Esophagus muscularis mucosa (tissue), 4 donors: ENCODE measurements around the gene TLE6. TPM values are rescaled to one million over a fixed set of nuclear protein-coding genes. Genes with fewer than 3 reads are reported as not detected.
"Not testable (repeated sequence)": the region's sequence is repeated elsewhere in the genome, so short reads cannot be mapped to it uniquely, and the experiment has no call there.

ENCODE experiments used
- DNase-seq: peaks from one replicate; pipeline ENCODE4 v3.0.0-alpha.2; 2017; ENCODE audit errors: extremely low spot score
- H3K27ac ChIP-seq, 4 donors: fragments of 200-600 bp; sonication (generic); replicated peaks in 1 of 4; 1 replicate in 3 of 4; 2 replicates in 1 of 4; pipeline ENCODE4 v1.5.1; 2016 to 2019; ENCODE audit warnings: mild to moderate bottlenecking in 1 of 4
- H3K27me3 ChIP-seq, 4 donors: fragments of 200-600 bp; sonication (generic); one replicate each; pipeline versions ENCODE4 v1.5.1 to v1.6.0; 2016 to 2019
- H3K36me3 ChIP-seq, 4 donors: fragments of 200-600 bp; sonication (generic); one replicate each; pipeline ENCODE4 v1.5.1; 2016 to 2019
- H3K4me1 ChIP-seq, 4 donors: fragments of 200-600 bp; sonication (generic); one replicate each; pipeline ENCODE4 v1.5.1; 2016 to 2019
- H3K4me3 ChIP-seq, 4 donors: fragments of 200-600 bp; sonication (generic); 1 replicate in 2 of 4; 2 replicates in 2 of 4; pipeline ENCODE4 v1.5.1; 2016 to 2019; ENCODE audit warnings: mild to moderate bottlenecking in 4 of 4, moderate library complexity in 1 of 4
- H3K9me3 ChIP-seq, 4 donors: fragments of 200-600 bp; sonication (generic); 1 replicate in 3 of 4; 2 replicates in 1 of 4; pipeline ENCODE4 v1.5.1; 2016 to 2019
- EP300 ChIP-seq: sonication (generic); formaldehyde crosslinking; IDR thresholded peaks from one replicate; pipeline ENCODE4 v1.6.1; 2017; ENCODE audit warnings: antibody characterized with exemption
- POLR2A ChIP-seq: fragments of 450-650 bp; IDR thresholded peaks from one replicate; pipeline ENCODE4 v1.6.1; 2017; ENCODE audit warnings: antibody characterized with exemption, moderate library complexity, mild to moderate bottlenecking, low read depth
- POLR2AphosphoS5 ChIP-seq, 2 donors: sonication (generic); formaldehyde crosslinking; IDR thresholded peaks; one replicate each; pipeline ENCODE4 v1.6.1; 2017; ENCODE audit warnings: antibody characterized with exemption in 2 of 2
- WGBS: methylation state at CpG from one replicate; pipeline ENCODE4 v1.1.5; 2018; 5-methylcytosine and 5-hydroxymethylcytosine counted together
- intact Hi-C: fragments of 100-400 bp; cut with DNase I; formaldehyde crosslinking; loops from one replicate; pipeline ENCODE4 v1.15.1; 2023
- total RNA-seq, 4 donors: library from RNA; depleted of rRNA; stranded (reverse); fragments of >200 nt; gene quantifications; one replicate each; pipeline versions ENCODE4 v1.1.0 to v1.2.1, GENCODE V29; 2016
- TF ChIP-seq, protein P1 (sequence below), 3 experiments: fragments of 200-600 bp in 2 of 3; fragments of 450-650 bp in 1 of 3; sonication (generic) in 2 of 3; IDR thresholded peaks; one replicate each; pipeline ENCODE4 v1.5.1; 2017 to 2019; ENCODE audit warnings: antibody characterized with exemption in 3 of 3, mild to moderate bottlenecking in 2 of 3, moderate library complexity in 1 of 3

Gene TLE6
- total RNA-seq, 4 donors from 2014 or later: 0.75 to 1.2 (median 0.91) TPM; not detected in 1

GRCh38 chr19:3036119-3036976, 59.0 kb downstream of the TLE6 start:
- 3% methylated on average over 17 of the region's 44 CpGs for WGBS
- intact Hi-C loops: no loop called here
- Histone ChIP-seq H3K9me3 (no peaks in the 10 kb centered on the region), H3K27me3 (no peaks in the 10 kb centered on the region), H3K27ac (peak overlapping the region; percentile 84 to 94 (median 93)), H3K36me3 (no peaks in the 10 kb centered on the region), H3K4me1 (peaks cover 18 to 36% (median 24%) of the 10 kb centered on the region in 4 donors), H3K4me3 (peak overlapping the region; percentile 57 to 66 (median 62))
- TF ChIP-seq EP300 (no peak), POLR2AphosphoS5 (IDR thresholded peaks at IDR 0.05) (peak; percentile 63 to 64), POLR2A (no peak)
- TF ChIP-seq, protein P1, sequence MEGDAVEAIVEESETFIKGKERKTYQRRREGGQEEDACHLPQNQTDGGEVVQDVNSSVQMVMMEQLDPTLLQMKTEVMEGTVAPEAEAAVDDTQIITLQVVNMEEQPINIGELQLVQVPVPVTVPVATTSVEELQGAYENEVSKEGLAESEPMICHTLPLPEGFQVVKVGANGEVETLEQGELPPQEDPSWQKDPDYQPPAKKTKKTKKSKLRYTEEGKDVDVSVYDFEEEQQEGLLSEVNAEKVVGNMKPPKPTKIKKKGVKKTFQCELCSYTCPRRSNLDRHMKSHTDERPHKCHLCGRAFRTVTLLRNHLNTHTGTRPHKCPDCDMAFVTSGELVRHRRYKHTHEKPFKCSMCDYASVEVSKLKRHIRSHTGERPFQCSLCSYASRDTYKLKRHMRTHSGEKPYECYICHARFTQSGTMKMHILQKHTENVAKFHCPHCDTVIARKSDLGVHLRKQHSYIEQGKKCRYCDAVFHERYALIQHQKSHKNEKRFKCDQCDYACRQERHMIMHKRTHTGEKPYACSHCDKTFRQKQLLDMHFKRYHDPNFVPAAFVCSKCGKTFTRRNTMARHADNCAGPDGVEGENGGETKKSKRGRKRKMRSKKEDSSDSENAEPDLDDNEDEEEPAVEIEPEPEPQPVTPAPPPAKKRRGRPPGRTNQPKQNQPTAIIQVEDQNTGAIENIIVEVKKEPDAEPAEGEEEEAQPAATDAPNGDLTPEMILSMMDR (IDR thresholded peaks at IDR 0.05): no peak
- peak; percentile 98 for DNase-seq

DNA sequence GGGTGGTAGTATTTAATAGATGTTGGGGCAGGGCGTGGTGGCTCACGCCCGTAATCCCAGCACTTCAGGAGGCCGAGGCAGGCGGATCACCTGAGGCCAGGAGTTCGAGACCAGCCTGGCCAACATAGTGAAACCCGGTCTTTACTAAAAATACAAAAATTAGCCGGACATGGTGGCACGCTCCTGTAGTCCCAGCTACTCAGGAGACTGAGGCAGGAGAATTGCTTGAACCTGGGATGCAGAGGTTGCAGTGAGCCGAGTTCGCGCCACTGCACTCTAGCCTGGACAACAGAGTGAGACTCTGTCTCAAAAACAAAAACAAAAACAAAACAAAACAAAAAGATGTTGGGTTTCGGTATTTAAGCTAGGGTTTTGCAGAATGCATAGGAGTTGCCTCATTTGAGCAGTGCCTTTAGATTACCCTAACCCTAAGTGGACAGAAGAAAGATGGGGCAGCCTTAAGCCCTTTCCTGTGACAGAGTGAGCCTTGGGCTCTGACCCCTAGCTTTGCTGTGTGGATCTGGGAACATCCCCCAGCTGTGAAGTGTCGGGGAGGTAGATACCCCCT, 59.7 kb downstream of the TLE6 start:
- Histone ChIP-seq H3K27ac (peak overlapping the region; percentile 84 to 94 (median 93)), H3K4me1 (peaks cover 21 to 41% (median 28%) of the 10 kb centered on the region in 4 donors), H3K4me3 (peak overlapping the region in 2 of 4 donors; percentile 57 to 64)
- TF ChIP-seq, protein P1 (IDR thresholded peaks at IDR 0.05): peak in 1 of 3 experiments; percentile 8
- 74% methylated on average over 14 of the region's 14 CpGs for WGBS
- DNase-seq, H3K27me3 ChIP-seq, H3K9me3 ChIP-seq, intact Hi-C loops, H3K36me3 ChIP-seq: not testable (repeated sequence)

DNA sequence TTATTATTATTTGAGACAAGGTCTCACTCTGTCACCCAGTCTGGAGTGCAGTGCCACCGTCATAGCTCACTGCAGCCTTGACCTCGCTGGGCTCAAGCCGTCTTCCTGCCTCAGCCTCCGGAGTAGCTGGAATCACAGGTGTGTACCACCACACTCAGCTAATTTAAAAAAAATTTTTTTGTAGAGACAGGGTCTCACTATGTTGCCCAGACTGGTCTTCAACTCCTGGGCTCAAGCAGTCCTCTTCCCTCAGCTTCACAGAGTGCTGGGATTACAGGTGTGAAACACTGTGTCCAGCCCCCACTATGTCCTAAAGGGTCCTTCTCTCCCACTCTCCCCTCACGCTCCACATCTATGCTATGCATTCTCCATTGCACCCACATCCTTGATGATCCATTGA, 60.9 kb downstream of the TLE6 start:
- WGBS: 82% methylated on average over 5 of the region's 5 CpGs
- Histone ChIP-seq H3K36me3 (no peaks in the 10 kb centered on the region), H3K27ac (no peak overlapping the region), H3K4me1 (peaks cover 21 to 50% (median 37%) of the 10 kb centered on the region in 4 donors), H3K4me3 (no peak overlapping the region), H3K9me3 (no peaks in the 10 kb centered on the region), H3K27me3 (peaks cover 0 to 3% (median 0%) of the 10 kb centered on the region in 4 donors)
- DNase-seq: no peak
- no peak for TF ChIP-seq POLR2A
- TF ChIP-seq, protein P1 (IDR thresholded peaks at IDR 0.05): no peak
- intact Hi-C loops: no loop called here

GRCh38 chr19:3039125-3039524, 61.8 kb downstream of the TLE6 start:
- TF ChIP-seq EP300: no peak
- TF ChIP-seq, protein P1 (IDR thresholded peaks at IDR 0.05): no peak
- no peak for TF ChIP-seq POLR2A
- no peak for TF ChIP-seq POLR2AphosphoS5 (IDR thresholded peaks at IDR 0.05)
- Histone ChIP-seq H3K36me3 (no peaks in the 10 kb centered on the region), H3K27me3 (peaks cover 0 to 3% (median 0%) of the 10 kb centered on the region in 4 donors), H3K4me1 (peaks cover 20 to 45% (median 35%) of the 10 kb centered on the region in 4 donors), H3K9me3 (no peaks in the 10 kb centered on the region), H3K4me3 (no peak overlapping the region), H3K27ac (no peak overlapping the region)
- no peak for DNase-seq
- intact Hi-C loops: no loop called here
- WGBS: 83% methylated on average over 5 of the region's 5 CpGs
